MM.1S (cell line): ENCODE results near the gene PPP1R7.

Source experiments
- EZH2 ChIP-seq: fragments of 300-600 bp; sonication (generic); optimal IDR thresholded peaks from 2 replicates; pipeline ENCODE3; 2017; ENCODE audit warnings: low read depth, mild to moderate bottlenecking, antibody characterized with exemption, low read length, mixed read lengths
- EZH2phosphoT487 ChIP-seq: fragments of 300-600 bp; sonication (generic); IDR thresholded peaks from 2 replicates; pipeline ENCODE4 v1.6.1; 2018; ENCODE audit warnings: antibody characterized with exemption, low read length
- TF ChIP-seq, protein P1 (sequence below): fragments of 300-600 bp; sonication (generic); IDR thresholded peaks from 2 replicates; pipeline ENCODE4 v1.5.1; 2016; ENCODE audit warnings: antibody characterized with exemption, low read length, mixed read lengths

DNA sequence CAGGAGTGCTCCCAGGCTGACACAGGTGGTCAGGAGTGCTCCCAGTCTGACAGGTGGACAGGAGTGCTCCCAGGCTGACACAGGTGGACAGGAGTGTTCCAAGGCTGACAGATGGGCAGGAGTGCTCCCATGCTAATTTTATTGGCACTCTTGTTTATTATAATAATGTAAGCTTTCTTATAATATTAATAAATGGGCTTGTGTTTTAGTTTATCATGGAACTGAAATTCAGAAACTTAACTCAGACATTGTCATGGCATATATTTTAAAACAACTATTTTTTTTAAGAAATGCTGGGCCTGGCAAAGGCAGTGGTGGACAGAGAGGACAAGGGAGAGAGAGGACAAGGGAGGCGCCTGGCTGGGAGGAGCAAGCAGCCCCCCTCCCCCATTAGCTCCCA is 56.9 kb downstream of the PPP1R7 start:
- TF ChIP-seq, protein P1, sequence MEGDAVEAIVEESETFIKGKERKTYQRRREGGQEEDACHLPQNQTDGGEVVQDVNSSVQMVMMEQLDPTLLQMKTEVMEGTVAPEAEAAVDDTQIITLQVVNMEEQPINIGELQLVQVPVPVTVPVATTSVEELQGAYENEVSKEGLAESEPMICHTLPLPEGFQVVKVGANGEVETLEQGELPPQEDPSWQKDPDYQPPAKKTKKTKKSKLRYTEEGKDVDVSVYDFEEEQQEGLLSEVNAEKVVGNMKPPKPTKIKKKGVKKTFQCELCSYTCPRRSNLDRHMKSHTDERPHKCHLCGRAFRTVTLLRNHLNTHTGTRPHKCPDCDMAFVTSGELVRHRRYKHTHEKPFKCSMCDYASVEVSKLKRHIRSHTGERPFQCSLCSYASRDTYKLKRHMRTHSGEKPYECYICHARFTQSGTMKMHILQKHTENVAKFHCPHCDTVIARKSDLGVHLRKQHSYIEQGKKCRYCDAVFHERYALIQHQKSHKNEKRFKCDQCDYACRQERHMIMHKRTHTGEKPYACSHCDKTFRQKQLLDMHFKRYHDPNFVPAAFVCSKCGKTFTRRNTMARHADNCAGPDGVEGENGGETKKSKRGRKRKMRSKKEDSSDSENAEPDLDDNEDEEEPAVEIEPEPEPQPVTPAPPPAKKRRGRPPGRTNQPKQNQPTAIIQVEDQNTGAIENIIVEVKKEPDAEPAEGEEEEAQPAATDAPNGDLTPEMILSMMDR = no peak
- no peak for TF ChIP-seq EZH2
- no peak for TF ChIP-seq EZH2phosphoT487
